H9 (cell line): ENCODE measurements around the gene TTC17. TPM values are rescaled to one million over a fixed set of nuclear protein-coding genes. Genes with fewer than 3 reads are reported as not detected.

Experiments
- DNase-seq: peaks from one replicate; pipeline ENCODE4 v3.0.0-alpha.2; 2017
- H2AFZ ChIP-seq: one replicate; pipeline ENCODE4 v1.6.1; 2013; ENCODE audit warnings: mild to moderate bottlenecking, low read length, control low read depth, moderate library complexity
- H2AK5ac ChIP-seq: 2 replicates; pipeline ENCODE4 v1.6.1; 2013; ENCODE audit warnings: low read length, control low read depth, mixed read lengths; ENCODE audit not compliant: insufficient read length
- H2BK120ac ChIP-seq: one replicate; pipeline ENCODE4 v1.6.1; 2013; ENCODE audit warnings: low read depth, mild to moderate bottlenecking, low read length, control low read depth, inconsistent platforms; ENCODE audit not compliant: poor library complexity, severe bottlenecking
- H2BK12ac ChIP-seq: 2 replicates; pipeline ENCODE4 v1.6.1; 2013; ENCODE audit warnings: low read length, control low read depth, mixed read lengths, low read depth; ENCODE audit not compliant: insufficient read length
- H2BK15ac ChIP-seq: 2 replicates; pipeline ENCODE4 v1.6.1; 2013; ENCODE audit warnings: low read depth, low read length, control low read depth
- H2BK20ac ChIP-seq: one replicate; pipeline ENCODE4 v1.6.1; 2013; ENCODE audit warnings: low read depth, mild to moderate bottlenecking, low read length, control low read depth, inconsistent platforms; ENCODE audit not compliant: poor library complexity, severe bottlenecking
- H2BK5ac ChIP-seq: 2 replicates; pipeline ENCODE4 v1.6.1; 2013; ENCODE audit warnings: low read length, control low read depth, mixed read lengths; ENCODE audit not compliant: insufficient read length
- H3K14ac ChIP-seq: 2 replicates; pipeline ENCODE4 v1.6.1; 2013; ENCODE audit warnings: low read length, control low read depth; ENCODE audit not compliant: insufficient read depth
- H3K18ac ChIP-seq: 2 replicates; pipeline ENCODE4 v1.6.1; 2013; ENCODE audit warnings: low read depth, mild to moderate bottlenecking, mixed read lengths, low read length, control low read depth; ENCODE audit not compliant: insufficient read length
- H3K23ac ChIP-seq: 2 replicates; pipeline ENCODE4 v1.6.1; 2013; ENCODE audit warnings: low read length, control low read depth, mixed read lengths, low read depth; ENCODE audit not compliant: insufficient read length
- H3K23me2 ChIP-seq: 2 replicates; pipeline ENCODE4 v1.6.1; 2013; ENCODE audit warnings: low read depth, mild to moderate bottlenecking, mixed read lengths, low read length, control low read depth; ENCODE audit not compliant: insufficient read length, poor library complexity, severe bottlenecking
- H3K27ac ChIP-seq: 2 replicates; pipeline ENCODE4 v1.5.1; 2013; ENCODE audit warnings: low read length, control low read depth, mixed read lengths, low read depth; ENCODE audit not compliant: insufficient read length
- H3K27me3 ChIP-seq: 2 replicates; pipeline ENCODE4 v1.6.1; 2013; ENCODE audit warnings: low read length, control low read depth, inconsistent platforms; ENCODE audit not compliant: insufficient read depth
- H3K4ac ChIP-seq: 2 replicates; pipeline ENCODE4 v1.6.1; 2013; ENCODE audit warnings: low read depth, mild to moderate bottlenecking, control low read depth, inconsistent platforms, low read length, moderate library complexity
- H3K4me1 ChIP-seq: 2 replicates; pipeline ENCODE4 v1.6.1; 2013; ENCODE audit warnings: low read length, control low read depth, inconsistent platforms; ENCODE audit not compliant: insufficient read depth
- H3K4me2 ChIP-seq: 2 replicates; pipeline ENCODE4 v1.6.1; 2013; ENCODE audit warnings: low read length, control low read depth, mixed read lengths; ENCODE audit not compliant: insufficient read length, insufficient read depth
- H3K56ac ChIP-seq: 2 replicates; pipeline ENCODE4 v1.6.1; 2013; ENCODE audit warnings: low read depth, mild to moderate bottlenecking, mixed read lengths, low read length, control low read depth; ENCODE audit not compliant: insufficient read length
- H3K79me1 ChIP-seq: 2 replicates; pipeline ENCODE4 v1.6.1; 2013; ENCODE audit warnings: low read depth, mild to moderate bottlenecking, moderate library complexity, low read length, control low read depth, inconsistent platforms; ENCODE audit not compliant: insufficient read depth, poor library complexity, severe bottlenecking
- H3K79me2 ChIP-seq: 2 replicates; pipeline ENCODE4 v1.6.1; 2013; ENCODE audit warnings: low read length, control low read depth, inconsistent platforms; ENCODE audit not compliant: insufficient read depth
- H3K9ac ChIP-seq: 2 replicates; pipeline ENCODE4 v1.6.1; 2013; ENCODE audit warnings: low read length, control low read depth, mixed read lengths; ENCODE audit not compliant: insufficient read length; ENCODE audit errors: extremely low read depth
- H3K9me3 ChIP-seq: one replicate; pipeline ENCODE4 v1.6.1; 2013; ENCODE audit warnings: low read depth, low read length, inconsistent platforms; ENCODE audit not compliant: control insufficient read depth
- H3T11ph ChIP-seq: one replicate; pipeline ENCODE4 v1.6.1; 2013; ENCODE audit warnings: mild to moderate bottlenecking, low read length, control low read depth, inconsistent platforms
- H4K20me1 ChIP-seq: one replicate; pipeline ENCODE4 v1.6.1; 2013; ENCODE audit not compliant: control insufficient read depth, insufficient read length, insufficient read depth
- H4K5ac ChIP-seq: 2 replicates; pipeline ENCODE4 v1.6.1; 2013; ENCODE audit warnings: low read depth, mild to moderate bottlenecking, mixed read lengths, low read length, control low read depth; ENCODE audit not compliant: insufficient read length
- H4K8ac ChIP-seq: replicated peaks from 2 replicates; pipeline ENCODE4 v1.6.1; 2013; ENCODE audit warnings: low read length, control low read depth, mixed read lengths, low read depth; ENCODE audit not compliant: insufficient read length
- H4K91ac ChIP-seq: 2 replicates; pipeline ENCODE4 v1.6.1; 2013; ENCODE audit warnings: low read depth, mild to moderate bottlenecking, moderate library complexity, mixed read lengths, low read length, control low read depth; ENCODE audit not compliant: insufficient read length
- H3K27ac Mint-ChIP-seq, 3 experiments: 2 replicates in 2 of 3; 3 replicates in 1 of 3; pipeline ENCODE4 v1.8.0; 2020 to 2021; ENCODE audit warnings: mixed read lengths in 3 of 3, mild to moderate bottlenecking in 1 of 3, moderate library complexity in 1 of 3
- H3K27me3 Mint-ChIP-seq: 2 replicates; pipeline ENCODE4 v1.8.0; 2021; ENCODE audit warnings: low read depth, mild to moderate bottlenecking, moderate library complexity, mixed read lengths
- H3K36me3 Mint-ChIP-seq, 3 experiments: 2 replicates in 2 of 3; 3 replicates in 1 of 3; pipeline ENCODE4 v1.8.0; 2020 to 2021; ENCODE audit warnings: low read depth in 3 of 3, mixed read lengths in 3 of 3; ENCODE audit not compliant: insufficient read depth in 1 of 3
- H3K4me1 Mint-ChIP-seq, 2 experiments: 2 replicates each; pipeline ENCODE4 v1.8.0; 2020; ENCODE audit warnings: mixed read lengths in 2 of 2
- H3K4me3 Mint-ChIP-seq, 2 experiments: 2 replicates in 1 of 2; 3 replicates in 1 of 2; pipeline ENCODE4 v1.8.0; 2020 to 2021; ENCODE audit warnings: mild to moderate bottlenecking in 2 of 2, mixed read lengths in 2 of 2, moderate library complexity in 1 of 2
- H3K9me3 Mint-ChIP-seq, 2 experiments: 2 replicates in 1 of 2; 3 replicates in 1 of 2; pipeline ENCODE4 v1.8.0; 2020; ENCODE audit warnings: mild to moderate bottlenecking in 2 of 2, mixed read lengths in 2 of 2, moderate library complexity in 1 of 2
- WGBS: extraction: QIAGEN DNeasy Blood & Tissue Kit; methylation state at CpG from one replicate; pipeline ENCODE4 v1.1.7; 2013; ENCODE audit warnings: missing lambda C conversion rate, low lambda C conversion rate, mixed read lengths; ENCODE audit not compliant: insufficient read length; ENCODE audit errors: extremely low coverage; 5-methylcytosine and 5-hydroxymethylcytosine counted together
- total RNA-seq: library from RNA; stranded (reverse); gene quantifications from 2 replicates; pipeline ENCODE4 v1.2.1, GENCODE V29; 2021
- TF ChIP-seq, protein P1 (sequence below): fragments of 200-600 bp; sonication (generic); conservative IDR thresholded peaks from 3 replicates; pipeline ENCODE4 v1.8.0; 2021; ENCODE audit warnings: antibody characterized with exemption, mild to moderate bottlenecking

The TTC17 gene
- total RNA-seq, 1 experiment from 2014 or later = 68.5 TPM

DNA sequence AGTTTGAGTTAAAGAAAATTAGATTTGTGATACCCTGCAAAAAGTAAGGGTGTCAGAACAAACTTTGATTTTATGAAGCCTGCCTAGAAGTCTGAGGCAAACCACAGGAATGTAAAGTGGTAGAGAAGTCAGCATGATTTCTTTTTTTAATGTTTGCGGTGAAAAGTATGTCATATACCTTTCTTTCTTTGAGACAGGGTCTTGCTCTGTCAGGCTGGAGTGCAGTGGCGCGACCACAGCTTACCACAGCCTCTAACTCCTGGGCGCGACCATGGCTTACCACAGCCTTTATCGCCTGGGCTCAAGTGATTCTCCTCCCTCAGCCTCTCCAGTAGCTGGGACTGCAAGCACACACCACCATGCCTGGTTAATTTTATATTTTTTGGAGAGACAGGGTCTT, 42.3 kb upstream of the TTC17 start:
- H2BK120ac ChIP-seq = no peak overlapping the region
- H3K56ac ChIP-seq = no peak overlapping the region
- no peak overlapping the region for H3K27ac Mint-ChIP-seq
- no peak overlapping the region for H2BK20ac ChIP-seq
- peaks cover 31% of the 10 kb centered on the region; the same call in 1 of the 2 replicates for H3K79me2 ChIP-seq
- no peaks in the 10 kb centered on the region; the same call in 1 of the 2 replicates for H3K4me1 ChIP-seq
- no peak overlapping the region for H3K4me2 ChIP-seq
- TF ChIP-seq, protein P1, sequence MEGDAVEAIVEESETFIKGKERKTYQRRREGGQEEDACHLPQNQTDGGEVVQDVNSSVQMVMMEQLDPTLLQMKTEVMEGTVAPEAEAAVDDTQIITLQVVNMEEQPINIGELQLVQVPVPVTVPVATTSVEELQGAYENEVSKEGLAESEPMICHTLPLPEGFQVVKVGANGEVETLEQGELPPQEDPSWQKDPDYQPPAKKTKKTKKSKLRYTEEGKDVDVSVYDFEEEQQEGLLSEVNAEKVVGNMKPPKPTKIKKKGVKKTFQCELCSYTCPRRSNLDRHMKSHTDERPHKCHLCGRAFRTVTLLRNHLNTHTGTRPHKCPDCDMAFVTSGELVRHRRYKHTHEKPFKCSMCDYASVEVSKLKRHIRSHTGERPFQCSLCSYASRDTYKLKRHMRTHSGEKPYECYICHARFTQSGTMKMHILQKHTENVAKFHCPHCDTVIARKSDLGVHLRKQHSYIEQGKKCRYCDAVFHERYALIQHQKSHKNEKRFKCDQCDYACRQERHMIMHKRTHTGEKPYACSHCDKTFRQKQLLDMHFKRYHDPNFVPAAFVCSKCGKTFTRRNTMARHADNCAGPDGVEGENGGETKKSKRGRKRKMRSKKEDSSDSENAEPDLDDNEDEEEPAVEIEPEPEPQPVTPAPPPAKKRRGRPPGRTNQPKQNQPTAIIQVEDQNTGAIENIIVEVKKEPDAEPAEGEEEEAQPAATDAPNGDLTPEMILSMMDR = no peak
- no peak overlapping the region for H3K27ac ChIP-seq
- peaks cover 13 to 32% (median 18%) of the 10 kb centered on the region in 3 experiments; a peak in 6 of 7 replicates for H3K36me3 Mint-ChIP-seq
- peaks cover 8% of the 10 kb centered on the region for H3K79me1 ChIP-seq
- H3K23ac ChIP-seq = no peak overlapping the region
- H2BK5ac ChIP-seq = no peak overlapping the region
- H4K5ac ChIP-seq = no peak overlapping the region
- no peak overlapping the region for H4K8ac ChIP-seq
- no peak overlapping the region for H3K14ac ChIP-seq
- no peak overlapping the region for H3K9ac ChIP-seq
- H3K23me2 ChIP-seq = peaks cover 5% of the 10 kb centered on the region
- no peaks in the 10 kb centered on the region for H4K20me1 ChIP-seq
- H2BK12ac ChIP-seq = no peak overlapping the region
- no peak overlapping the region for H3K4ac ChIP-seq
- no peaks in the 10 kb centered on the region for H3K27me3 Mint-ChIP-seq
- no peak for DNase-seq
- H3K9me3 Mint-ChIP-seq = no peaks in the 10 kb centered on the region
- H4K91ac ChIP-seq = no peak overlapping the region
- no peak overlapping the region for H2AFZ ChIP-seq
- no peaks in the 10 kb centered on the region for H3K27me3 ChIP-seq
- no CpG with 5 or more reads among the region's 6 CpGs for WGBS
- H3T11ph ChIP-seq = no peak overlapping the region
- no peak overlapping the region for H3K18ac ChIP-seq
- H2AK5ac ChIP-seq = no peak overlapping the region
- no peak overlapping the region for H3K4me3 Mint-ChIP-seq
- no peak overlapping the region for H2BK15ac ChIP-seq
- peaks cover 11 to 18% of the 10 kb centered on the region in 2 experiments for H3K4me1 Mint-ChIP-seq
- no peaks in the 10 kb centered on the region for H3K9me3 ChIP-seq
